DND-41 (cell line): ENCODE results near the gene PSMB11.

Experiments used
- EZH2 ChIP-seq: IDR thresholded peaks from 3 replicates; pipeline ENCODE4 v1.6.1; 2012; ENCODE audit warnings: borderline replicate concordance, low read depth, mild to moderate bottlenecking, moderate library complexity, low read length, inconsistent platforms; ENCODE audit not compliant: severe bottlenecking
- TF ChIP-seq, protein P1 (sequence below): IDR thresholded peaks from 2 replicates; pipeline ENCODE4 v1.5.1; 2012; ENCODE audit warnings: borderline replicate concordance, low read length, moderate library complexity, mild to moderate bottlenecking; ENCODE audit not compliant: poor library complexity, severe bottlenecking; ENCODE audit errors: extremely low read depth

DNA sequence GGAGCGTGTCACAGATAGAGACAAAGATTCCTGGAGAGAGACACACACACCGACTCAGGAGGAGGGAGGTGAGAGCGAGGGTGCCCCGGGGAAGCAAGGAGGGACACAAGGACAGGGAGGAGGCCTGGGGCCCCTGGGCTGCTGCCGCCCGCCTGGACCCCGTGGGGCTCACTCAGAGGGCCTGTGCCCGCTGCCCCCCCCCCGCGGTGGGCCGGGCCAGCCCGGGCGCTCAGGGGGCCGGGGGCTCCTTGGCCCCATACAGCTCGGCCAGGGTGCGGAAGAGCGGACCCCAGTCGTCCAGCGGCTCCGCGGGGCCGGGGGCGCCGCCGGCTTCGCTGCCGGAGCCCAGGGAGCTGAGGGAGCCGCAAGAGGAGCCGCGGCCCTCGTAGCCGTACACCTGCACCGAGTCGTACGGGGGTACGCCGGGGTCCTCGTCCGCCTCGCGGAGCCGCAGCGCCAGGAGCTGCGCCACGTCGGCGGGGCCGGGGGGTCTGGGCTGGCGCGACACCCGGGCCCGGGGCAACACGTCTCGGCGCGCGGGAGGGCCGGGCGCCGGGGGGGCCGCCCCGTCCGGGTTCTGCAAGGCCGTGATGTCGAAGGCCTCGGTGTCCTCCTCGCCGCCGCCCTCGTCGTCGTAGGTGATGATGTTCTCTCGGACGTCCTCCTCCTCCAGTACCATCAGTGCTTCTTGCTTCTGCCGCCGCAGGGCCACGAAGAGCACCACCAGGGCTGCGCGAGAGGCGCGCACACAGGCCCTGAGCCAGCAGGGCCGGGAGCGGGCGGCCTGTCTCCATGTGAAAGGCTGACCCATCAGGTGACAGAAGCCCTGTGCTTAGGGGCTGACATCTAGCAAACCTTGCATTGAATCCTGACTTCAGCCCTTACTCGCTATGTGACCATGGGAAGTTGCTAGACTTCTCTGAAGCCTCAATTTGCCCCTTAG is 6.0 kb downstream of the PSMB11 start:
- TF ChIP-seq, protein P1, sequence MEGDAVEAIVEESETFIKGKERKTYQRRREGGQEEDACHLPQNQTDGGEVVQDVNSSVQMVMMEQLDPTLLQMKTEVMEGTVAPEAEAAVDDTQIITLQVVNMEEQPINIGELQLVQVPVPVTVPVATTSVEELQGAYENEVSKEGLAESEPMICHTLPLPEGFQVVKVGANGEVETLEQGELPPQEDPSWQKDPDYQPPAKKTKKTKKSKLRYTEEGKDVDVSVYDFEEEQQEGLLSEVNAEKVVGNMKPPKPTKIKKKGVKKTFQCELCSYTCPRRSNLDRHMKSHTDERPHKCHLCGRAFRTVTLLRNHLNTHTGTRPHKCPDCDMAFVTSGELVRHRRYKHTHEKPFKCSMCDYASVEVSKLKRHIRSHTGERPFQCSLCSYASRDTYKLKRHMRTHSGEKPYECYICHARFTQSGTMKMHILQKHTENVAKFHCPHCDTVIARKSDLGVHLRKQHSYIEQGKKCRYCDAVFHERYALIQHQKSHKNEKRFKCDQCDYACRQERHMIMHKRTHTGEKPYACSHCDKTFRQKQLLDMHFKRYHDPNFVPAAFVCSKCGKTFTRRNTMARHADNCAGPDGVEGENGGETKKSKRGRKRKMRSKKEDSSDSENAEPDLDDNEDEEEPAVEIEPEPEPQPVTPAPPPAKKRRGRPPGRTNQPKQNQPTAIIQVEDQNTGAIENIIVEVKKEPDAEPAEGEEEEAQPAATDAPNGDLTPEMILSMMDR: no peak
- TF ChIP-seq EZH2: no peak
